NCI-H524 (cell line): ENCODE measurements around the gene TUBGCP2.
A peak's percentile ranks its signal among the peaks of the same experiment; 100 is the strongest.
"Not testable (repeated sequence)": the region's sequence is repeated elsewhere in the genome, so short reads cannot be mapped to it uniquely, and the experiment has no call there.

Experiments
- DNase-seq, 2 experiments: peaks; one replicate each; lab custom pipeline; 2025; lab: John Stamatoyannopoulos, UW

Gene TUBGCP2

DNA sequence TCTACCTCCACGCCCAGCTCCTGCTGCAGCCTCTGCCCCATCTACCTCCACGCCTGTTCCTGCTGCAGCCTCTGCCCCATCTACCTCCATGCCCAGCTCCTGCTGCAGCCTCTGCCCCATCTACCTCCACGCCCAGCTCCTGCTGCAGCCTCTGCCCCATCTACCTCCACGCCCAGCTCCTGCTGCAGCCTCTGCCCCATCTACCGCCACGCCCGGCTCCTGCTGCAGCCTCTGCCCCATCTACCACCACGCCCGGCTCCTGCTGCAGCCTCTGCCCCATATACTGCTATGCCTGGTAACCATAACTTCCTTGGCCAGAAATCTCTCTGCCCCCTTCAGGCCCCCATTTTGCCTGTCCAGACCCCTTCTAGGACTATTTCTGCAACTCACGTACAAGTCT lies 43.6 kb downstream of the TUBGCP2 start:
- DNase-seq = not testable (repeated sequence)

DNA sequence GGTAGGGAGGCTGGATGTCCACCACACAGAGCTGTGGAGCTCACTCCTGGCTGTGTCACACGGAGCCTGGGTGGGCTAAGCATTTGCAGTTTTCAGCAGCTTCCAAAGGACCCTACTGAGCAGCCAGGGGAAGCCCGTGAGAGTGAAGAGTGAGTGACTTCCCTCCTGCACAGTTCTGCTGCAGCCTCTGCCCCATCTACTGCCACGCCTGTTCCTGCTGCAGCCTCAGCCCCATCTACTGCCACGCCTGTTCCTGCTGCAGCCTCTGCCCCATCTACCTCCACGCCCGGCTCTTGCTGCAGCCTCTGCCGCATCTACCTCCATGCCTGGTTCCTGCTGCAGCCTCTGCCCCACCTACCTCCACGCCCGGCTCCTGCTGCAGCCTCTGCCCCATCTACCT lies 44.2 kb downstream of the TUBGCP2 start:
- no peak for DNase-seq

DNA sequence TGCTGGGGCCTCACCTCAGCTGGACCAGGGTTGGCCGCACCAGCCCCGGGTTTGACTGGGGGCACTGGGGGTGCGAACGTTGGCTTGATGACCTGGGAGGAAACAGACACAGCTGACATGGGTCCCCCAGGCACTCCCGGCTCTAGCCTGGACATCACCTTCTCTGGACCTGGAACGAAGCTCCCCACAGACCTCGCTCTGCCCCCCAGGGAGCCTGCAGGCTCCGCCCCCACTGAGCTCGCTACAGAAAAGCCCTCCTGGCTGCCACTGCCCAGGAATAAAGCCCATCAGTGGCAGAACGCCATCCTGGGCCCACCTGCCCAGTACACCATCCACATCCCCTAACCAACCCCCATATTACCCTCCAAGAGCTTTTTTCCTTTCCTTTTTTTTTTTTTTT lies 45.0 kb downstream of the TUBGCP2 start:
- no peak for DNase-seq

DNA sequence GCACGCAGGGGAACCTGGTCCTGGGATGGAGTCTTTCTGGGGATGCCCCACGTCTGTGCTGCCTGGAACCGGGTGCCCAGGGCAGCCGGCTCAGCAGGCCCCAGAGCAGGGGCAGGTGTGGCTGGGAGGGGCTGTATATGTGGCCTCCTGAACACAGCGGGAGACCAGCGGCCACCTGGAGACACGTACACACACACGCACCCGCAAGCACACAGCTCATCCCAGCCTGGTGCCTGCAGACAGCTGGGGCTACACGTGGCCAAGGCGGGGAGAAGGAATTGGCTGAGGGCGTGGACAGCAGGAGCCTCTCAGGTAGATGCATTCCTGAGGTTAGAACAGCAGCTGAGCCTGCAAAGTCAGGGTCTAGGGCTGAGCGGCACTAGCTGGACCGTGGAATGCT lies 46.0 kb downstream of the TUBGCP2 start:
- DNase-seq = peak; percentile 5 to 16

DNA sequence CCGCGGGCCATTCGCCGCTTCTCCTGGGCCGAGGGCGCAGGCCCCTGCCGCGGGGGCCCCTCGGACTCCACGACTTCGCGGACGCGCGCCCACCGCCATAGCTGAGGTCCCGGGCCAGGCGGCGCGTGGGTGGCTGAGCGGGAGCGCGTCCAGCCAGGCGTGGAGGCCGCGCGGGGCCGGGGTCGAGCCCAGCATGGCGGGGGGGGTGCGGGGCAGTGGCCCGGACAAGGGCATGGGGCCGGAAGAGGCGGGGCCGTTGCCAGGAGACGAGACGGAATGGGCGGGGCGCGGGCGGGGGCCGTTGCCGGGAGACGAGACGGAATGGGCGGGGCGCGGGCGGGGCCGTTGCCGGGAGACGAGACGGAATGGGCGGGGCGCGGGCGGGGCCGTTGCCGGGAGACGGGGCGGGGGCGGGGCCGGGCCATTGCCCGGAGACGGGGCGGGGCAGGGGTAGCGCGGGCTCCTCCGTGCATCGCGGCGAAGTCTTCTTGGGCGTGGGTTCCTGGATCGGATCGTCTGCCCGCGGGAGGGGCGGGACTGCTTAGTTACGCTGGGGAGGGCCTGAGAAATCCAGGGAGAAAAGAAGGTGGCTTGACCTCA lies 46.8 kb downstream of the TUBGCP2 start:
- peak in 1 of 2 experiments; percentile 46 for DNase-seq

DNA sequence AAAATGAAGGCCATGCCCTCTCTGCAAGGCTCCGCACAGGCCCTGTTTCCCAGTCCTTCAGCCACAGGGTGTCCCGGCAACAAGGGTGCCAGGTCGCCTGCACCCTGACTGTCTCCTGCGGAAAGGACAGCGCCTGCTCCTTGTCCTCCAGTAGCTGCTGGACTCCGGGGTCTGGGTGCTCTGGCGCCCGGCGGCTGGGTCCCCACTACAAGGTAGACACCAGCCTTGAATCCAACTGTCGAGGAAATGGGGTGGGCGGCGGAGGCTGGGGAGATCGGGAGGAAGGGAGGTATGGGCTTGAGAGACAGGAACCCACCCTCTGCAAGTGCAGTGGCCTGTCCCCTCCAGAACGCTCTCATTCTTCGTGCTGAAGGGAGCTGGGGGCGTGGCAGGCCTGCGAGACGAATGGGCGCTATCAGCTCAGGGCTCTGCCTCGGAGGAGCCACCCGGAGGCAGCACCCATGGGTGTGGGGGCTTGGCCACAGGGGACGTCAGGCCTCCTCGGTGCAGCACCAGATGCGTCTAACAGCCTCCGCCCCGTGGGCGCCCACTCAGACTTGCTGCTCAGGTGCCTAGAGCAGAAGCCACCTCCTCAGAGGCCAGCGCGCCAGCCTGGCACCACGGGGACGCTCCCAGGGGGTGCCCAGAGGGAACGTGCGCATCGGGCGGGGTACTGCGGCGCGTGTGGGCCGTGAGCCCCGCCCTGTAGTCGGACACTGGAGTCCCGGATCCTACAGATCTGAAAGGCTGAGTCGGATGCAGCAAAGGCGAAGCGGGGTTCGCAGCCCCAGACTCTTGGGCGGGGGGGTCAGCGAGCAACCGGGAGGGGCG lies 47.6 kb downstream of the TUBGCP2 start:
- peak in 1 of 2 experiments; percentile 5 for DNase-seq

DNA sequence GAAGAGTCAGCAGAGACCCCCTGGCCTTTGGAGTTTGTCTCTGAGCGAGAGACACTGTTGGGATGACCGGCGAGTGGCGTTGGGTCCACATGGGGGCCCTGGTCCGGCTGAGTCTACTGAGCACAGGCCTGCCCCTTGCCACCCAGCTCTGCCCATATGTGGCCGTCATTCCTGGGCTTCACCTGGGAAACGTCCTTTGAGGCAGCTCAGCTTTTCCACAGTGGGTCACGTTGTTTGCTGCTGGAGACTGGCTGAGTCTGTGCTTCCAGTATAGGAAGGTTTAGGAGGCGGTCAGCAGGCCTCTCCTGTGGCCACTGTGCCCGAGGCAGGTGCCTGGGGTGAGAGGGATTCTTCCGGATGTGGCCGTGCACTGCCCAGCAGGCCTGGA lies 49.1 kb downstream of the TUBGCP2 start:
- DNase-seq = no peak

DNA sequence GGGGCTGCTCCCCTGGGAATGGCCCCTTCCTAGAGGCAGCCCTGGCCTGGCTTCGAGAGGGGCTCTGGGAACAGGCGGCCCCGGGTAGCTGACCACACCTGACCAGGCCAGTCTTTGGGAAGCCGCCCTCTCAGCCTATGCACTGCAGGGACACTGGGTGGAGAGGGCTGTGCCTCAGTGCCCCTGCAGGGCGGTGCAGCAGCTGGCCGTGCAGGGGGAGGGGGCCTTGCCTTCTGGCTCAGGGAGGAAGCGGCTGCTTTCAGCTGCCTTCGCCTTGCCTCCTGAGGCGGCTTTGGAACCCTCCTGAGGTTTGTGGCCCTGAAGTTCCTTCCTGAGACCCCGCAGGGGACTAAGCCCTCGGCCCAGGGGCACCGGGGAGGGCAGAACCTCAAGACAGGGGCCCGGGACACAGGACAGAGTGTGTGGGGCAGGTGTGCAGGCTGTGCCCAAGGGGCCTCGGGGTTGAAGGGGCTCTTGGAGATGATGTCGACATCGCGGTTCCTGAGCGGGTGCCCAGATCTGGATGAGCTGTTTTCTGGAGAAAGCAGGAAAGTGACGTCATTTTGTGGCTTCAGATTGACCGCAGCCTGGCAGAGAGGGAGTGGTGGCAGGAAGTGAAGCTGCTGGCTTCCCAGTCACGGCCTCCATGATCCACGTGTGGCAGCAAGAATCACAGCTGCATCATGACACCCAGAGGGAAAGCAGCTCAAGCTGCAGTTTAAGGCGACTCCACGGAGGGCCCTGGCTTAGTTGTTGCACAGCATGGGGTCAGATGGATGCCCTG lies 49.7 kb downstream of the TUBGCP2 start:
- no peak for DNase-seq

DNA sequence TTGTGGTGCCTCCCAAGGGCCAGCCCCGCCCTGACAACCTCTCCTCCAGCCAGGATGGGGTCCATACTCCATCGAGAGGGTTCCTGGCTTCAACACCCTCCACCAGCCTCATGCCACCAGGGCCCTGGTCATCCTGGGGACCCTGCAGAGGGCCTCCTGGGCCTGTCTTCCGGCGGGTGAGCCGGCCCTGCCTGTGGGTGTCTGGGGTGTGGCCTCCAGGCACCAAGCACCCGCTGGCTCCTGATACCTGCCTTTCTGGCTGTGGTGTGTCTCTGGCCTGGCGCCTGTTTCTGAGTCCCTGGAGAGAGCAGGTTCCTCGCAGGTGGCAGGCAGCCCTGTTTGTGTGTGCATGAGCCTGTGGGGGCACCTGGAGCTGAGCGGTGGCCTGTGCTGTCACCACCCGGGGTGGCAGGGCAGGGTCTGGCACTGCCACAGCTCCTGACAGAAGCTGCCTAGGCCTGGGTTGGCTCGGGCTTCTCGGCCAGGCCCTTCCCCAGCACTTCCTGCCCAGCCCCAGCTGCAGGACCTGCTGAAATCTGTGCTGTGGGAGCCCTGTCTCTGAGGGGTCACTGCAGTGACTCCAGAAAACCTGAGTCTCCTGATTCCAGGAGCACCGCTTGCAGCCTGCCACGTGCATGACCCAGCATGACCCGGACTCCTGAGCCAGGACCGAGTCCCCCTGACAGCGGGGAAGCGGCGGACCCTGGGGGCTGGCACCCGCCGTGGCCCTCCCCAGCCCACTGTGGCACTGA lies 50.4 kb downstream of the TUBGCP2 start:
- no peak for DNase-seq

DNA sequence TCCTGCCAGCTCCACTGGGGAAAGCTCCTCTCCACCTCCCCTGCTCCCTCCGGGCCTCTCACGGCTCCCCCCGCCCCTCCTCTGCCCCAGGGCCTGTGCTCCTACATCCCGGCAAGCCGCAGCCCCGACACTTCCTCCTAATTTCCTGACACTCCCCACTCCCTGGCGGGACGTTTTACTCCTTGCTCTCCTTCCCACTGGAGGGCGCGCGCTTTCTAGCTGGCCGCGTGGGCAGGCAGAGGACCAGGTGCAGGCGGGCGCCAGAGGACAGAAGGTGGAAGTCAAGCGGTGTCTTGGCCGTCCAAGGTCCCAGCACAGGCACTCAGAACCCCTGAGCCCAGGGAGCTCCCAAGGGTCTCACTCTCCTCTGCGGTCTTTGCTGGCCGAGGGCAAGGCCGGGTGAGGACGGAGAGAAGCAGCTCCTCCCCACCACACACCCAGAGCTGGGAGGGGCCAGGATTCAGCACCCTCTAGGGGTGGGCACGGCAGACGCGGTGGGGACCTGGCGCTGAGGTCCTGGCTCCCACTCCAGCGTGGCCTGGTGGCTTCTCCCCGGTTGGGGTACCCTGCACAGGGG lies 51.1 kb downstream of the TUBGCP2 start:
- peak in 1 of 2 experiments; percentile 19 for DNase-seq

DNA sequence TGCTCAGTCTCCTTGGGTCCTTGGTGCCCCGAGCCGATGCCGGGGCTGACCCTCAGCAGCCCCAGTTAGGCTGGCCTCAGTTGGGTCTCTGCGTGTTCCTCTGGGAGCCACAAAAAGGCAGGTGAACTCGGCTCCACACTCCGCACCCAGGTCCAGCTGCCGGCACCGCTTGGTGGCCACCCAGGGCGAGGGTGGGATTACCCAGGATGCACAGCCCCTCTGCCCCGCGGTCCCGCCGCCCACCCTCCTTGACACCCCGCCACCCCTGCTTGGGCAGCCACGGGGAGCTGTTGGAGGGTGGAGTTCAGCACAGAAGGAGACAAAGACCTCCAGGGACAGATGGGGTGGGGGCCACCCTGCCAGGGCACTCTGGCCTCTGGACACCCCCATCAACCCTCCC lies 53.3 kb downstream of the TUBGCP2 start:
- no peak for DNase-seq

DNA sequence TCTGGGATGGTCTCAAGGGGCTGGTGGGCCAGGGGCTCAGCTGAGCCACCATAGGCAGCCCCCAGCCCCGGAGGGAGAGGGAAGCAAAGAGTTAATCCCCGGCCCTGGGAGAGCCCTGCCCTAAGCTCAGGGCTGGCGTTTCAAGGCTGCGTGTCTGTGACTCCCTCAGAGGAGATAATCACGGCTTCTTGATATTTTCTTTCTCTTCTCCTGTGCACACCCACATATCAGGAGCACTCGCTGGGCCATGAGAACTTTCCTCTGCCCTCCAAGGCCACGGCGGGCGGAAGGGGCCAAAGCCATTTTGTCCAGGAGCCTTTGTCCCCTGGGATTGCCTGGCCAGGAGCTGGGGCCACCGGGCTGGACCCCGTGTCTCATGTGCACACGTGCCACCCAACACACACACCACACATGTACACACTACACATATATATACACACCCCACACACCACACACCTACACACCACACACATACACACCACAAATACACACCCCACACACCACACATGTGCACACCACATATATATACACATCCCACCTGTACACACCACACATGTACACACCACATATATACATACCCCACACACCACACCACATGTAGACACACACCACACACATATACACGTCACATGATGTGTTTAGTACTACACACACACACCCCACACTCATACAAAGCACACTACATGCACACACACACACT lies 54.1 kb downstream of the TUBGCP2 start:
- no peak for DNase-seq

DNA sequence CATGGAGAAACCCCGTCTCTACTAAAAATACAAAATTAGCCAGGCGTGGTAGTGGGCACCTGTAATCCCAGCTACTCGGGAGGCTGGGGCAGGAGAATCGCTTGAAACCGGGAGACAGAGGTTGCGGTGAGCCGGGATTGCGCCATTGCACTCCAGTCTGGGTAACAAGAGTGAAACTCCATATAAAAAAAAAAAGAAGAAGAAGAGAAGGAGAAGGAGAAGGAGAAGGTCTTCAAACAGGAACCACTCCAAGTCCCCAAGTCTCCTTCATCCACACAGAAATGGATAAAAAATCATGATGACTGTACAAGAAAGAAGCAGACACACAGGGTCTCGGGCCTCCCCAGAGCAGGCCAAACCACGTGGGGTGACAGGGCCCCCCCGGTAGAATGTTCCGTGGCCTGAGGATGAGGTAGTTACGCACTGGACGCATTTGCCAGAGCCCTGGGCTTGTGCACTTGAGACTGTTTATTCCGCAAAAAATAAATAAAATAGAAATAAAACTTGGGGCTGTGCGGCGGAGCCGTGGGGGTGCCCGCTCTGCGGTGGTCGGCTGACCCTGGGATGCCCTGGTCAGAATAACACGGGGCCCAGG lies 55.2 kb downstream of the TUBGCP2 start:
- no peak for DNase-seq

DNA sequence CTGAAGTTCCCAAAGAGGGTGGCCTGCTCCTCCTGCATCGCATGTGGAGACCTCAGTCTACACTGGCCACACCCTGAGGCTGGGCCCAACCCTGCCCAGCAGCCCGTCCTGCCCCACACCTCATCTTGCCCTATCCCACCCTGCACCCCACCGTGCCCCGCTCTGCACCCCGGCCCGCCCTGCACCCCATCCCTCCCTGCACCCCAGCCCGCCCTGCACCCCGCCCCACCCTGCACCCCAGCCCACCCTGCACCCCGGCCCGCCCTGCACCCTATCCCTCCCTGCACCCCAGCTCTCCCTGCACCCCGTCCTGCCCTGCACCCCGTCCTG lies 56.5 kb downstream of the TUBGCP2 start:
- no peak for DNase-seq

DNA sequence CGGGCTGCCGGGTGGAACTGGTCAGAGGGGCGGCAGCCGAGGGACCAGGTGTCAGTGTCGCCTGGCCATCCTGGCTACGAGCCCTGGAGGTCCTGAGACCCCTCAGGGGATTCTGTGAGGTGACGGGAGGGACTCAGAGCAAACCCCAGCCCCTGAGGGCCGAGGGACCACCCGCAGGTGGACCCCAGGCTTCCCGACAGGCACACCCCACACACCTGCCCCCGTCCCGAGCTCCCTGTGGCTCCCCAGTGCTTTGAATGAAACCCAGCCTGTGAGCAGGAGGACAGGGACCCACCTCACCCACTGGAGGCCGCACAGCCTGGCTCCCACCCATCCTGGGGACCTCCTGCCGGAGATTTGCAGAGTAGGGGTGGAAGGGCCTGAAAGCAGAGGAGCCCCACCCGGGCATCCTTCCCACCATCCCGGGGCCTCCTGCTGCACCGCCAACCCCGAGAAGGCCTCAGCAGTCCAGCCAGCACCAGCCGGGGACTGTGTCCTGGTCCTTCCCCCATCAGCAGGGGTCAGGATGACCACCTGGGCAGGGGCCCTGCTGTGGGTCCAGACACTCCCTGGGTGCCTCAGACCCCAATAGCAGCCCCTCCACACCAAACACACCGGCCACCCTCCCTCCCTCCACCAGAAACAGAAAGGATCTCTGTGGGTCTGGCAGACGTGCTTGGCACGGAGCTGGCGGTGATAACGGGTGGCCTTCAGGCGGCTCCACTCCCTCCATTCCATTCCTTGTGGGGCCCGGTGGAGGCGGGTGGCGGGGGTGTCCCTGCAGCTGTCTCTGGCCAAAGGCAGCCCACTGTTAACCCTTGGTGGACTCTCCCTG lies 57.1 kb downstream of the TUBGCP2 start:
- DNase-seq = no peak

DNA sequence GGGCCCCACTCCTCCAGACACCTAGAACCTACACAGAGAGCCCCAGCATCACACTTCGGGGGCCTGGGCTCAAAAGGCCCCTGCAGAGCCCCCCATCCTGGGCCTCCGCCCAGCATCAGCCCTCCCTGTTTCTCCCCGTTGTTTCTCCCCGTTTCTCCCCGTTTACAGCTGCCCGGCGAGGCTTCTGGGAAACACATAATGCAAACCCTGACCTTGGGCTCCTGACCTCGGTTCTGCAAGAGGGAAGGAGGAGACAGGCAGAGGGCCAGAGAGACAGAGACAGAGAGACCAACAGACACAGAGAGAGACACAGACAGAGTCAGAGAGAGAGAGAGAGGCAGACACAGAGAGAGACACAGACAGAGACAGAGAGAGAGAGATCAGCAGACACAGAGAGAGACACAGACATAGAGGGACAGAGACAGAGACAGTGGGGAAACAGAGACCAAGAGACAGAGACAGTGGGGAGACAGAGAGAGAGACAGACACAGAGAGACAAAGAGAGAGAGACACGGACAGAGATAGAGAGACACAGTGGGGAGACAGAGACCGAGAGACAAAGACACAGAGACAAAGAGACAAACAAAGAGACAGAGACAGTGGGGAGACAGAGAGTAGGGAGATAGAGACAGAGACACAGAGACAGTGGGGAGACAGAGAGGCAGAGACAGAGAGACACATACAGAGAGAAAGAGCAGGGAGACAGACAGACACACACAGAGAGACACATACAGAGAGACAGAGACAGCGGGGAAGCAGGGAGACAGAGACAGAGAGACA lies 58.5 kb downstream of the TUBGCP2 start:
- DNase-seq = no peak

DNA sequence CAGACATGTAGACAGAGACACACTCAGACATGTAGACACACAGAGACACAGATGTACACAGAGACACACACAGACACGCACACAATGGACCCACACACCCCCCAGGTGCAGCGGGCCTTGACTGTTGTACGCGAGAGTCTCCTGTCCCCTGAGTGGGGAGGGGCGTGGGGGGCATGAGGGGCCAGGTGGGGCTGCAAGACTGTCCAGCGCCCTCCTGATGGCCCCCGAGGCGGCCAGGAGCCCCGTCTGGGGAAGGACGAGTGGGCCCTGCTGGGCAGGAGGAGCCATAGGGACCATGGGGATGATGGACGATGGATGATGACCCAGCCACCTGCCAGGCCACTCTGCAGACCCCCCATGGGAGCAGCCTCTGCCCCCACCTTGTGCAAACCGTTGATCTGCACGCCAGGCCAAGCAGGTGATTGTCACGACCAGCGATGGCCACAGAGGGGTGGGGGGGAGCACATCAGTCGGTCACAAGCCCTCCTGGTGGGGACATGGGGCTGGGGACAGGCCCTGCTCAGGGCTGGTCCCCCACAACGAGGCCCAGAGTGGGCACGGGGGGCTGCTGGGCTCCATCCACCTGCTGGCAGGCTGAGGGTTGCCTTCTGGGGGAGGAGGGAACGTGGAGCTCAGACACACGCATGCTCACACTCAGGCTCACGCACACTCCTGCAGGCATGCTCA lies 59.4 kb downstream of the TUBGCP2 start:
- no peak for DNase-seq

DNA sequence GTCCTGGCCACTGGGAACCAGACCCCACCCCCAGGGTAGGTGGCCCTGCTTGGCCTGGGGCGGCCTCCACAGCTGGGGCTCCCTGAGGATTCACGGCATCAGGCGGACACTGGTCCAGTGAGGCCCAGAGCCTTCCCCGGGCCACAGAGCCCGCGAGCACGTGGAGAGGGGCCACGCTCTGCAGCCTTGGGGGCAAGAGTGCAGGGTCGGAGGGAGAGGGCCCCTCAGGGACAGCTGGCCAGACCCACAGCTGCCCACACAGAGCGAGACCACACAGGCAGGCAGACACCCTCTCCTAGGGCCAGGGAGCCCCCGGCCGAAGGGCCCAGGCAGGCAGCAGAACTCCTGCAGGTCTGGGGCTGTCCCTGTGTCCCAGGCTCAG lies 60.3 kb downstream of the TUBGCP2 start:
- DNase-seq = no peak
